HEK293 (cell line): Measurements from ENCODE around the gene FHL5.

Experiments used
- FEZF1 ChIP-seq: fragments of 450-650 bp; formaldehyde crosslinking; IDR thresholded peaks from 2 replicates; pipeline ENCODE4 v1.5.1; 2016; ENCODE audit warnings: missing biosample characterization, missing genetic modification characterization
- GLIS1 ChIP-seq: fragments of 450-650 bp; formaldehyde crosslinking; IDR thresholded peaks from 2 replicates; pipeline ENCODE4 v1.5.1; 2016; ENCODE audit warnings: missing biosample characterization, missing genetic modification characterization
- IKZF3 ChIP-seq: fragments of 450-650 bp; IDR thresholded peaks from 2 replicates; pipeline ENCODE4 v1.5.0; 2018; ENCODE audit warnings: missing biosample characterization, mild to moderate bottlenecking, missing genetic modification characterization, moderate library complexity
- MYNN ChIP-seq: fragments of 450-650 bp; formaldehyde crosslinking; IDR thresholded peaks from 2 replicates; pipeline ENCODE4 v1.5.1; 2016; ENCODE audit warnings: missing biosample characterization, missing genetic modification characterization, borderline replicate concordance
- REPIN1 ChIP-seq: fragments of 450-650 bp; formaldehyde crosslinking; IDR thresholded peaks from 2 replicates; pipeline ENCODE4 v1.5.1; 2017; ENCODE audit warnings: missing biosample characterization, missing genetic modification characterization, low read depth
- ZBTB17 ChIP-seq: fragments of 450-650 bp; formaldehyde crosslinking; IDR thresholded peaks from 2 replicates; pipeline ENCODE4 v1.5.1; 2016; ENCODE audit warnings: missing biosample characterization, missing genetic modification characterization
- ZFP3 ChIP-seq: fragments of 450-650 bp; formaldehyde crosslinking; IDR thresholded peaks from 2 replicates; pipeline ENCODE4 v1.5.1; 2016; ENCODE audit warnings: low read depth, missing biosample characterization, missing genetic modification characterization
- ZNF146 ChIP-seq: fragments of 450-650 bp; formaldehyde crosslinking; IDR thresholded peaks from 2 replicates; pipeline ENCODE4 v1.5.1; 2016; ENCODE audit warnings: missing biosample characterization, missing genetic modification characterization
- ZNF24 ChIP-seq: fragments of 450-650 bp; formaldehyde crosslinking; IDR thresholded peaks from 2 replicates; pipeline ENCODE4 v1.5.1; 2016; ENCODE audit warnings: missing biosample characterization, missing genetic modification characterization
- ZNF37A ChIP-seq: fragments of 450-650 bp; IDR thresholded peaks from 2 replicates; pipeline ENCODE4 v1.5.1; 2018; ENCODE audit warnings: missing biosample characterization, missing genetic modification characterization
- ZNF423 ChIP-seq: fragments of 450-650 bp; formaldehyde crosslinking; IDR thresholded peaks from 2 replicates; pipeline ENCODE4 v1.5.1; 2016; ENCODE audit warnings: missing biosample characterization, missing genetic modification characterization
- ZNF629 ChIP-seq: fragments of 450-650 bp; formaldehyde crosslinking; IDR thresholded peaks from 2 replicates; pipeline ENCODE4 v1.5.1; 2017; ENCODE audit warnings: missing biosample characterization, missing genetic modification characterization
- TF ChIP-seq, protein P1 (sequence below): fragments of 450-650 bp; formaldehyde crosslinking; IDR thresholded peaks from 2 replicates; pipeline ENCODE4 v1.5.1; 2017; ENCODE audit warnings: missing biosample characterization, mild to moderate bottlenecking, missing genetic modification characterization, moderate library complexity
- TF ChIP-seq, protein P2 (sequence below): fragments of 450-650 bp; formaldehyde crosslinking; IDR thresholded peaks from 2 replicates; pipeline ENCODE4 v1.5.1; 2017; ENCODE audit warnings: missing biosample characterization, missing genetic modification characterization
- TF ChIP-seq, protein P3 (sequence below): fragments of 450-650 bp; IDR thresholded peaks from 2 replicates; pipeline ENCODE4 v1.5.1; 2018; ENCODE audit warnings: missing biosample characterization, mild to moderate bottlenecking, missing genetic modification characterization
- TF ChIP-seq, protein P4 (sequence below): fragments of 450-650 bp; formaldehyde crosslinking; IDR thresholded peaks from 2 replicates; pipeline ENCODE4 v1.5.1; 2016; ENCODE audit warnings: missing biosample characterization, missing genetic modification characterization
- TF ChIP-seq, protein P5 (sequence below): fragments of 450-650 bp; formaldehyde crosslinking; IDR thresholded peaks from 2 replicates; pipeline ENCODE4 v1.5.1; 2016; ENCODE audit warnings: missing biosample characterization, missing genetic modification characterization, borderline replicate concordance
- TF ChIP-seq, protein P6 (sequence below): fragments of 450-650 bp; formaldehyde crosslinking; optimal IDR thresholded peaks from 2 replicates; pipeline ENCODE3; 2016; ENCODE audit warnings: missing biosample characterization, mild to moderate bottlenecking, missing genetic modification characterization
- TF ChIP-seq, protein P7 (sequence below): fragments of 450-650 bp; formaldehyde crosslinking; IDR thresholded peaks from 2 replicates; pipeline ENCODE4 v1.5.1; 2016; ENCODE audit warnings: missing biosample characterization, missing genetic modification characterization
- TF ChIP-seq, protein P8 (sequence below): fragments of 450-650 bp; formaldehyde crosslinking; IDR thresholded peaks from 2 replicates; pipeline ENCODE4 v1.5.1; 2017; ENCODE audit warnings: missing biosample characterization, missing genetic modification characterization

FHL5 gene

DNA sequence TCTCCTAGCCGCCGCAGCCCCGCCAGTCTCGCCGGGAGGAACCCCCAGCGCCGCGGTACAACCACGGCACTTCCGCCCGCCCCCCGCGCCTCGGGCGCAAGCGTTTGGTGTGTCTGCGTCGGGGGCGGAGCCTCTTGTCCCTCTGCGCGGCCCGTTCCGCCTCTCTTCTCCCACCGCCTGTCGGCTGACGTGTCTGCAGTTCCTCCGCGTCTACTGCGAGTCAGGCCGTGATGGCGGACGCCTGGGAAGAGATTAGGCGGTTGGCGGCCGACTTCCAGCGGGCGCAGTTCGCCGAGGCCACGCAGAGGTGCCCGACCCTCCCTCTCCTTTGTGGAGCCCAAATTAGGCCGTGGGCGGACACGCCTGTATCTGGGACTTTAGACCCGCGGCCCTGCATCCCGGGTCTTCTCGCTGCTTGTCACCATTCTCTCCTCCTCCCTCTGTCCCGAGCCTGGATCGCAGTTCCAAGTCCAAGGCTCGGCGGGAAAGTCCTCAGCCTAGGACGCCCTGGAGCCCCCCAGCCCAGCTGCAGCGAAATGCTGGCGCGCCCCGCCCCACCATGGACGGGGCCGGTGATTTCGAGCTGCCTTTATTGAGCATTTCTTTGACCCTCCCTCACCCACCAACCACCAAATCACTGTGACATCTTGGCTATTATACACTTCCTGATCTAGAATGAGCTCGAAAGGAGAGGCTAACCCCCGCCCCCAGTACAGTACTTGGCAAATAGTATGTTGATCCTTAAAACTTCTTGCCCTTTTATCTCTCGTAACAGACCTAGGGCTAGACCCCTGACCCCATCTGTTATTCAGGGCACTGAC, 41.1 kb upstream of the FHL5 start, which contains the start of gene UFL1 (continued):
- TF ChIP-seq, protein P1, sequence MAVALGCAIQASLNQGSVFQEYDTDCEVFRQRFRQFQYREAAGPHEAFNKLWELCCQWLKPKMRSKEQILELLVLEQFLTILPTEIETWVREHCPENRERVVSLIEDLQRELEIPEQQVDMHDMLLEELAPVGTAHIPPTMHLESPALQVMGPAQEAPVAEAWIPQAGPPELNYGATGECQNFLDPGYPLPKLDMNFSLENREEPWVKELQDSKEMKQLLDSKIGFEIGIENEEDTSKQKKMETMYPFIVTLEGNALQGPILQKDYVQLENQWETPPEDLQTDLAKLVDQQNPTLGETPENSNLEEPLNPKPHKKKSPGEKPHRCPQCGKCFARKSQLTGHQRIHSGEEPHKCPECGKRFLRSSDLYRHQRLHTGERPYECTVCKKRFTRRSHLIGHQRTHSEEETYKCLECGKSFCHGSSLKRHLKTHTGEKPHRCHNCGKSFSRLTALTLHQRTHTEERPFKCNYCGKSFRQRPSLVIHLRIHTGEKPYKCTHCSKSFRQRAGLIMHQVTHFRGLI (tag by site-specific recombination): peak; percentile 54
- TF ChIP-seq, protein P2, sequence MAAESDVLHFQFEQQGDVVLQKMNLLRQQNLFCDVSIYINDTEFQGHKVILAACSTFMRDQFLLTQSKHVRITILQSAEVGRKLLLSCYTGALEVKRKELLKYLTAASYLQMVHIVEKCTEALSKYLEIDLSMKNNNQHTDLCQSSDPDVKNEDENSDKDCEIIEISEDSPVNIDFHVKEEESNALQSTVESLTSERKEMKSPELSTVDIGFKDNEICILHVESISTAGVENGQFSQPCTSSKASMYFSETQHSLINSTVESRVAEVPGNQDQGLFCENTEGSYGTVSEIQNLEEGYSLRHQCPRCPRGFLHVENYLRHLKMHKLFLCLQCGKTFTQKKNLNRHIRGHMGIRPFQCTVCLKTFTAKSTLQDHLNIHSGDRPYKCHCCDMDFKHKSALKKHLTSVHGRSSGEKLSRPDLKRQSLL (tag by site-specific recombination): no peak
- no peak for TF ChIP-seq ZNF37A
- peak; percentile 82 for TF ChIP-seq GLIS1
- TF ChIP-seq, protein P3, sequence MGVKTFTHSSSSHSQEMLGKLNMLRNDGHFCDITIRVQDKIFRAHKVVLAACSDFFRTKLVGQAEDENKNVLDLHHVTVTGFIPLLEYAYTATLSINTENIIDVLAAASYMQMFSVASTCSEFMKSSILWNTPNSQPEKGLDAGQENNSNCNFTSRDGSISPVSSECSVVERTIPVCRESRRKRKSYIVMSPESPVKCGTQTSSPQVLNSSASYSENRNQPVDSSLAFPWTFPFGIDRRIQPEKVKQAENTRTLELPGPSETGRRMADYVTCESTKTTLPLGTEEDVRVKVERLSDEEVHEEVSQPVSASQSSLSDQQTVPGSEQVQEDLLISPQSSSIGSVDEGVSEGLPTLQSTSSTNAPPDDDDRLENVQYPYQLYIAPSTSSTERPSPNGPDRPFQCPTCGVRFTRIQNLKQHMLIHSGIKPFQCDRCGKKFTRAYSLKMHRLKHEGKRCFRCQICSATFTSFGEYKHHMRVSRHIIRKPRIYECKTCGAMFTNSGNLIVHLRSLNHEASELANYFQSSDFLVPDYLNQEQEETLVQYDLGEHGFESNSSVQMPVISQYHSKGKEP (tag by site-specific recombination): no peak
- peak; percentile 83 for TF ChIP-seq ZNF629 (tag by site-specific recombination)
- TF ChIP-seq ZFP3 (tag by site-specific recombination): no peak
- TF ChIP-seq, protein P4, sequence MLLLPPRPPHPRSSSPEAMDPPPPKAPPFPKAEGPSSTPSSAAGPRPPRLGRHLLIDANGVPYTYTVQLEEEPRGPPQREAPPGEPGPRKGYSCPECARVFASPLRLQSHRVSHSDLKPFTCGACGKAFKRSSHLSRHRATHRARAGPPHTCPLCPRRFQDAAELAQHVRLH: 0 out of 2 replicates have a peak, but pooled peaks have one; percentile 34
- peak; percentile 81 for TF ChIP-seq ZBTB17
- 0 out of 2 replicates have a peak, but pooled peaks have one; percentile 47 for TF ChIP-seq REPIN1 (tag by site-specific recombination)
- TF ChIP-seq, protein P5, sequence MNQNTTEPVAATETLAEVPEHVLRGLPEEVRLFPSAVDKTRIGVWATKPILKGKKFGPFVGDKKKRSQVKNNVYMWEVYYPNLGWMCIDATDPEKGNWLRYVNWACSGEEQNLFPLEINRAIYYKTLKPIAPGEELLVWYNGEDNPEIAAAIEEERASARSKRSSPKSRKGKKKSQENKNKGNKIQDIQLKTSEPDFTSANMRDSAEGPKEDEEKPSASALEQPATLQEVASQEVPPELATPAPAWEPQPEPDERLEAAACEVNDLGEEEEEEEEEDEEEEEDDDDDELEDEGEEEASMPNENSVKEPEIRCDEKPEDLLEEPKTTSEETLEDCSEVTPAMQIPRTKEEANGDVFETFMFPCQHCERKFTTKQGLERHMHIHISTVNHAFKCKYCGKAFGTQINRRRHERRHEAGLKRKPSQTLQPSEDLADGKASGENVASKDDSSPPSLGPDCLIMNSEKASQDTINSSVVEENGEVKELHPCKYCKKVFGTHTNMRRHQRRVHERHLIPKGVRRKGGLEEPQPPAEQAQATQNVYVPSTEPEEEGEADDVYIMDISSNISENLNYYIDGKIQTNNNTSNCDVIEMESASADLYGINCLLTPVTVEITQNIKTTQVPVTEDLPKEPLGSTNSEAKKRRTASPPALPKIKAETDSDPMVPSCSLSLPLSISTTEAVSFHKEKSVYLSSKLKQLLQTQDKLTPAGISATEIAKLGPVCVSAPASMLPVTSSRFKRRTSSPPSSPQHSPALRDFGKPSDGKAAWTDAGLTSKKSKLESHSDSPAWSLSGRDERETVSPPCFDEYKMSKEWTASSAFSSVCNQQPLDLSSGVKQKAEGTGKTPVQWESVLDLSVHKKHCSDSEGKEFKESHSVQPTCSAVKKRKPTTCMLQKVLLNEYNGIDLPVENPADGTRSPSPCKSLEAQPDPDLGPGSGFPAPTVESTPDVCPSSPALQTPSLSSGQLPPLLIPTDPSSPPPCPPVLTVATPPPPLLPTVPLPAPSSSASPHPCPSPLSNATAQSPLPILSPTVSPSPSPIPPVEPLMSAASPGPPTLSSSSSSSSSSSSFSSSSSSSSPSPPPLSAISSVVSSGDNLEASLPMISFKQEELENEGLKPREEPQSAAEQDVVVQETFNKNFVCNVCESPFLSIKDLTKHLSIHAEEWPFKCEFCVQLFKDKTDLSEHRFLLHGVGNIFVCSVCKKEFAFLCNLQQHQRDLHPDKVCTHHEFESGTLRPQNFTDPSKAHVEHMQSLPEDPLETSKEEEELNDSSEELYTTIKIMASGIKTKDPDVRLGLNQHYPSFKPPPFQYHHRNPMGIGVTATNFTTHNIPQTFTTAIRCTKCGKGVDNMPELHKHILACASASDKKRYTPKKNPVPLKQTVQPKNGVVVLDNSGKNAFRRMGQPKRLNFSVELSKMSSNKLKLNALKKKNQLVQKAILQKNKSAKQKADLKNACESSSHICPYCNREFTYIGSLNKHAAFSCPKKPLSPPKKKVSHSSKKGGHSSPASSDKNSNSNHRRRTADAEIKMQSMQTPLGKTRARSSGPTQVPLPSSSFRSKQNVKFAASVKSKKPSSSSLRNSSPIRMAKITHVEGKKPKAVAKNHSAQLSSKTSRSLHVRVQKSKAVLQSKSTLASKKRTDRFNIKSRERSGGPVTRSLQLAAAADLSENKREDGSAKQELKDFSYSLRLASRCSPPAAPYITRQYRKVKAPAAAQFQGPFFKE (tag by site-specific recombination): no peak
- peak; percentile 49; the same call in 1 of the 2 replicates for TF ChIP-seq IKZF3 (tag by site-specific recombination)
- TF ChIP-seq, protein P6, sequence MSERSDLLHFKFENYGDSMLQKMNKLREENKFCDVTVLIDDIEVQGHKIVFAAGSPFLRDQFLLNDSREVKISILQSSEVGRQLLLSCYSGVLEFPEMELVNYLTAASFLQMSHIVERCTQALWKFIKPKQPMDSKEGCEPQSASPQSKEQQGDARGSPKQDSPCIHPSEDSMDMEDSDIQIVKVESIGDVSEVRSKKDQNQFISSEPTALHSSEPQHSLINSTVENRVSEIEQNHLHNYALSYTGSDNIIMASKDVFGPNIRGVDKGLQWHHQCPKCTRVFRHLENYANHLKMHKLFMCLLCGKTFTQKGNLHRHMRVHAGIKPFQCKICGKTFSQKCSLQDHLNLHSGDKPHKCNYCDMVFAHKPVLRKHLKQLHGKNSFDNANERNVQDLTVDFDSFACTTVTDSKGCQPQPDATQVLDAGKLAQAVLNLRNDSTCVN: peak; percentile 84
- TF ChIP-seq ZNF146: 0 out of 2 replicates have a peak, but pooled peaks have one; percentile 7
- TF ChIP-seq, protein P7, sequence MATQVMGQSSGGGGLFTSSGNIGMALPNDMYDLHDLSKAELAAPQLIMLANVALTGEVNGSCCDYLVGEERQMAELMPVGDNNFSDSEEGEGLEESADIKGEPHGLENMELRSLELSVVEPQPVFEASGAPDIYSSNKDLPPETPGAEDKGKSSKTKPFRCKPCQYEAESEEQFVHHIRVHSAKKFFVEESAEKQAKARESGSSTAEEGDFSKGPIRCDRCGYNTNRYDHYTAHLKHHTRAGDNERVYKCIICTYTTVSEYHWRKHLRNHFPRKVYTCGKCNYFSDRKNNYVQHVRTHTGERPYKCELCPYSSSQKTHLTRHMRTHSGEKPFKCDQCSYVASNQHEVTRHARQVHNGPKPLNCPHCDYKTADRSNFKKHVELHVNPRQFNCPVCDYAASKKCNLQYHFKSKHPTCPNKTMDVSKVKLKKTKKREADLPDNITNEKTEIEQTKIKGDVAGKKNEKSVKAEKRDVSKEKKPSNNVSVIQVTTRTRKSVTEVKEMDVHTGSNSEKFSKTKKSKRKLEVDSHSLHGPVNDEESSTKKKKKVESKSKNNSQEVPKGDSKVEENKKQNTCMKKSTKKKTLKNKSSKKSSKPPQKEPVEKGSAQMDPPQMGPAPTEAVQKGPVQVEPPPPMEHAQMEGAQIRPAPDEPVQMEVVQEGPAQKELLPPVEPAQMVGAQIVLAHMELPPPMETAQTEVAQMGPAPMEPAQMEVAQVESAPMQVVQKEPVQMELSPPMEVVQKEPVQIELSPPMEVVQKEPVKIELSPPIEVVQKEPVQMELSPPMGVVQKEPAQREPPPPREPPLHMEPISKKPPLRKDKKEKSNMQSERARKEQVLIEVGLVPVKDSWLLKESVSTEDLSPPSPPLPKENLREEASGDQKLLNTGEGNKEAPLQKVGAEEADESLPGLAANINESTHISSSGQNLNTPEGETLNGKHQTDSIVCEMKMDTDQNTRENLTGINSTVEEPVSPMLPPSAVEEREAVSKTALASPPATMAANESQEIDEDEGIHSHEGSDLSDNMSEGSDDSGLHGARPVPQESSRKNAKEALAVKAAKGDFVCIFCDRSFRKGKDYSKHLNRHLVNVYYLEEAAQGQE: peak; percentile 74
- TF ChIP-seq ZNF423: no peak
- TF ChIP-seq ZNF24 (tag by site-specific recombination): peak; percentile 36; the same call in 1 of the 2 replicates
- TF ChIP-seq, protein P8, sequence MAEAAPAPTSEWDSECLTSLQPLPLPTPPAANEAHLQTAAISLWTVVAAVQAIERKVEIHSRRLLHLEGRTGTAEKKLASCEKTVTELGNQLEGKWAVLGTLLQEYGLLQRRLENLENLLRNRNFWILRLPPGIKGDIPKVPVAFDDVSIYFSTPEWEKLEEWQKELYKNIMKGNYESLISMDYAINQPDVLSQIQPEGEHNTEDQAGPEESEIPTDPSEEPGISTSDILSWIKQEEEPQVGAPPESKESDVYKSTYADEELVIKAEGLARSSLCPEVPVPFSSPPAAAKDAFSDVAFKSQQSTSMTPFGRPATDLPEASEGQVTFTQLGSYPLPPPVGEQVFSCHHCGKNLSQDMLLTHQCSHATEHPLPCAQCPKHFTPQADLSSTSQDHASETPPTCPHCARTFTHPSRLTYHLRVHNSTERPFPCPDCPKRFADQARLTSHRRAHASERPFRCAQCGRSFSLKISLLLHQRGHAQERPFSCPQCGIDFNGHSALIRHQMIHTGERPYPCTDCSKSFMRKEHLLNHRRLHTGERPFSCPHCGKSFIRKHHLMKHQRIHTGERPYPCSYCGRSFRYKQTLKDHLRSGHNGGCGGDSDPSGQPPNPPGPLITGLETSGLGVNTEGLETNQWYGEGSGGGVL (tag by site-specific recombination): peak; percentile 83
- peak; percentile 17; the same call in 1 of the 2 replicates for TF ChIP-seq MYNN
- no peak for TF ChIP-seq FEZF1 (tag by site-specific recombination)
